SK-N-SH treated with all-trans-retinoic acid at 6 μM for 48 hours (cell line): Measurements from ENCODE around the gene TPBG.

Experiments
- CREB5 ChIP-seq: fragments of 250-450 bp; sonication (Bioruptor Pico); IDR thresholded peaks from 2 replicates; pipeline ENCODE4 v1.5.1; 2020; ENCODE audit warnings: low read depth, mild to moderate bottlenecking, moderate library complexity
- ZNF8 ChIP-seq: fragments of 450-650 bp; formaldehyde crosslinking; IDR thresholded peaks from 2 replicates; pipeline ENCODE4 v1.5.0; 2020; ENCODE audit warnings: mild to moderate bottlenecking, moderate library complexity

GRCh38 chr6:82371799-82372546 is 8.4 kb downstream of the TPBG start:
- TF ChIP-seq CREB5 (CRISPR knock-in tag): no peak
- no peak for TF ChIP-seq ZNF8 (CRISPR knock-in tag)
